Vagina (tissue), 2 donors: ENCODE data around the gene FKRP.

Source experiments
- POLR2A ChIP-seq, 2 donors: fragments of 450-650 bp; IDR thresholded peaks; one replicate each; pipeline ENCODE4 v1.6.1; 2017; ENCODE audit warnings: antibody characterized with exemption in 2 of 2, mild to moderate bottlenecking in 2 of 2, moderate library complexity in 2 of 2
- POLR2AphosphoS5 ChIP-seq, 2 donors: sonication (generic); formaldehyde crosslinking; IDR thresholded peaks; one replicate each; pipeline ENCODE4 v1.9.0; 2017; ENCODE audit warnings: antibody characterized with exemption in 2 of 2, mild to moderate bottlenecking in 2 of 2, low read depth in 1 of 2; ENCODE audit not compliant: insufficient read depth in 1 of 2
- TF ChIP-seq, protein P1 (sequence below), 3 experiments: fragments of 450-650 bp in 2 of 3; fragments of 200-600 bp in 1 of 3; sonication (generic) in 1 of 3; IDR thresholded peaks; one replicate each; pipeline ENCODE4 v1.5.1; 2017 to 2019; ENCODE audit warnings: antibody characterized with exemption in 3 of 3, mild to moderate bottlenecking in 2 of 3, moderate library complexity in 2 of 3

DNA sequence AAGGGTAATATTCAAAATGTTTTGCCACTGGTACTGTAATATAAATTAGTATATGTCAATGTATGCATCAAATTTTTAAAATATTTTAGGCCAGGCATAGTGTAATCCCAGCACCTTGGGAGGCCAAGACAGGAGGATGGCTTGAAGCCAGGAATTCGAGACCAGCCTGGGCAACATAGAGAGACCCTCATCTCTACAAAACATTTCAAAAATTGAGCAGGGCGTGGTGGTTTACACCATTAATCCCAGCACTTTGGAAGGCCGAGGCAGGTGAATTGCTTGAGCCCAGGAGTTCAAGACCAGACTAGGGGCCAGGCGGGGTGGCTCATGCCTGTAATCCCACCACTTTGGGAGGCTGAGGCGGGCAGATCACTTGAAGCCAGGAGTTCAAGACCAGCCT is 14.5 kb downstream of the FKRP start:
- TF ChIP-seq, protein P1, sequence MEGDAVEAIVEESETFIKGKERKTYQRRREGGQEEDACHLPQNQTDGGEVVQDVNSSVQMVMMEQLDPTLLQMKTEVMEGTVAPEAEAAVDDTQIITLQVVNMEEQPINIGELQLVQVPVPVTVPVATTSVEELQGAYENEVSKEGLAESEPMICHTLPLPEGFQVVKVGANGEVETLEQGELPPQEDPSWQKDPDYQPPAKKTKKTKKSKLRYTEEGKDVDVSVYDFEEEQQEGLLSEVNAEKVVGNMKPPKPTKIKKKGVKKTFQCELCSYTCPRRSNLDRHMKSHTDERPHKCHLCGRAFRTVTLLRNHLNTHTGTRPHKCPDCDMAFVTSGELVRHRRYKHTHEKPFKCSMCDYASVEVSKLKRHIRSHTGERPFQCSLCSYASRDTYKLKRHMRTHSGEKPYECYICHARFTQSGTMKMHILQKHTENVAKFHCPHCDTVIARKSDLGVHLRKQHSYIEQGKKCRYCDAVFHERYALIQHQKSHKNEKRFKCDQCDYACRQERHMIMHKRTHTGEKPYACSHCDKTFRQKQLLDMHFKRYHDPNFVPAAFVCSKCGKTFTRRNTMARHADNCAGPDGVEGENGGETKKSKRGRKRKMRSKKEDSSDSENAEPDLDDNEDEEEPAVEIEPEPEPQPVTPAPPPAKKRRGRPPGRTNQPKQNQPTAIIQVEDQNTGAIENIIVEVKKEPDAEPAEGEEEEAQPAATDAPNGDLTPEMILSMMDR (IDR thresholded peaks at IDR 0.05), result no peak
- TF ChIP-seq POLR2A (IDR thresholded peaks at IDR 0.05) (no peak), POLR2AphosphoS5 (IDR thresholded peaks at IDR 0.05; ENCODE audit: insufficient read depth in 1 of 2, low read depth in 1 of 2) (no peak)
